Measurements from ENCODE around the gene MIPEP.

The MIPEP gene

DNA sequence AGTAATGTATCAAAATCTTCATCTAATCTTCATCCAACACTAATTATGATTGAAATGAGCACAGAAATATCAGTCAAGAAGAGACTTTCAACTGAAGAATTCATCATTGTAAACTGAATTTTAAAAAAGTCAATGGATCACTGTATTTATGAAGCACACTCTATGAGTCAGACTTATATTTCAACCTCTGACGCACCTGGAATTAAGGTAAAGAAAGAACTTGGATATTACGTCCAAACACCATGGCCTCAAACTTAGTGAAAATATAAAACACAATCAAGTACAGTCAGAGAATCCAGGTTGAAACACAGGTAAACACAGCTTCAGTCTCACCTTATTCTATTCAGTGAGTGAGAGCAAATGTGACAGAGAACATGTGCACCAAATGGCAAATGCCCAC is 39.5 kb downstream of the MIPEP start:
- TF ChIP-seq, protein P1, sequence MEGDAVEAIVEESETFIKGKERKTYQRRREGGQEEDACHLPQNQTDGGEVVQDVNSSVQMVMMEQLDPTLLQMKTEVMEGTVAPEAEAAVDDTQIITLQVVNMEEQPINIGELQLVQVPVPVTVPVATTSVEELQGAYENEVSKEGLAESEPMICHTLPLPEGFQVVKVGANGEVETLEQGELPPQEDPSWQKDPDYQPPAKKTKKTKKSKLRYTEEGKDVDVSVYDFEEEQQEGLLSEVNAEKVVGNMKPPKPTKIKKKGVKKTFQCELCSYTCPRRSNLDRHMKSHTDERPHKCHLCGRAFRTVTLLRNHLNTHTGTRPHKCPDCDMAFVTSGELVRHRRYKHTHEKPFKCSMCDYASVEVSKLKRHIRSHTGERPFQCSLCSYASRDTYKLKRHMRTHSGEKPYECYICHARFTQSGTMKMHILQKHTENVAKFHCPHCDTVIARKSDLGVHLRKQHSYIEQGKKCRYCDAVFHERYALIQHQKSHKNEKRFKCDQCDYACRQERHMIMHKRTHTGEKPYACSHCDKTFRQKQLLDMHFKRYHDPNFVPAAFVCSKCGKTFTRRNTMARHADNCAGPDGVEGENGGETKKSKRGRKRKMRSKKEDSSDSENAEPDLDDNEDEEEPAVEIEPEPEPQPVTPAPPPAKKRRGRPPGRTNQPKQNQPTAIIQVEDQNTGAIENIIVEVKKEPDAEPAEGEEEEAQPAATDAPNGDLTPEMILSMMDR (conservative IDR thresholded peaks at IDR 0.05; ENCODE audit: low read depth, low read length): no peak
- H3K4me3 ChIP-seq (ENCODE audit: low read length): no peak overlapping the region
- no peak for DNase-seq (ENCODE audit: low read depth)

- no peak for DNase-seq (ENCODE audit: low read depth)
- TF ChIP-seq, protein P1 (conservative IDR thresholded peaks at IDR 0.05; ENCODE audit: low read depth, low read length): no peak
- no peak overlapping the region for H3K4me3 ChIP-seq (ENCODE audit: low read length)
Observed at GRCh38 chr13:23848646-23849141, 40.5 kb downstream of the MIPEP start.

DNA sequence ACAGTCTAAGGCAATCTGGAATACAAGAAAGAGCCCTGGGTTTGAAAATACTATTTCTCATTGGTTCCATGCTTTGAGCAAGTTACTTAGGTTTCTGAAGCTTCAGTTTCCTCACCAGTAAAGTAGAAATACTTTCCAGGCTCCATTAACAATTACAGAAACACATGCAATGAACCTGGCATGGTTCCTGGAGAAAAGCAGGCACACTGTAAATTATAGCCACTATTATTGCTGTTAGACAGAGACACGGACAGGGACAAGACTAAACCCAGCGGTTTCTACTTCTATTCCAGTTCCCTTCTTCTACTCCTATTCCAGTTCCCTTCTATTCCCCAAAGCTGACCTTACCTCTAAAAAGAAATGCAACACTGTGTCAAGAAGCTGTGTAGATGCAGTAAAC is 41.2 kb downstream of the MIPEP start:
- no peak for DNase-seq (ENCODE audit: low read depth)
- TF ChIP-seq, protein P1 (conservative IDR thresholded peaks at IDR 0.05; ENCODE audit: low read depth, low read length): no peak

DNA sequence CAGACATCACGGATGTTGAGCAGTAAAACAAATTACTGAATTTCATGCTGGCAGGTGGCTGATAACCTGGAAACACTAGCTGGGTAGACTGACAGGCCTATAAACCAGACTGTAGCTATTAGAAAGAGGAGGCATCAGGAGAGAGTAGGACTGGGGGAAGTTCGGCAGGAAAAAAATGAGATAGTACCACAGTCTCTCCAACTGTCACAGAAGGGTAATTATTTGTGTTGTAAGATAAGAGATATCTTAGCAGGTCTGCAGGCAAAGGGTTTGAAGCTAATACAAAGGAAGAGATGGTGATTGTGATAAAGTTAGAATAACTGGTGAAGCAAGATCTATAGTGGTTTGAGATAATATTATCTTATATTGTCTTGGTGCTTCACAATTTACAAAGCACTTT is 41.7 kb downstream of the MIPEP start:
- no peak for DNase-seq (ENCODE audit: low read depth)
- TF ChIP-seq, protein P1 (conservative IDR thresholded peaks at IDR 0.05; ENCODE audit: low read depth, low read length): no peak
- no peak overlapping the region for H3K4me3 ChIP-seq (ENCODE audit: low read length)

More for the DNA sequence above, 41.2 kb downstream of the MIPEP start:
- no peak overlapping the region for H3K4me3 ChIP-seq (ENCODE audit: low read length)

- TF ChIP-seq, protein P1 (conservative IDR thresholded peaks at IDR 0.05; ENCODE audit: low read depth, low read length): no peak
- no peak for DNase-seq (ENCODE audit: low read depth)
- no peak overlapping the region for H3K4me3 ChIP-seq (ENCODE audit: low read length)
Observed at GRCh38 chr13:23845105-23845725, 44.0 kb downstream of the MIPEP start.

DNA sequence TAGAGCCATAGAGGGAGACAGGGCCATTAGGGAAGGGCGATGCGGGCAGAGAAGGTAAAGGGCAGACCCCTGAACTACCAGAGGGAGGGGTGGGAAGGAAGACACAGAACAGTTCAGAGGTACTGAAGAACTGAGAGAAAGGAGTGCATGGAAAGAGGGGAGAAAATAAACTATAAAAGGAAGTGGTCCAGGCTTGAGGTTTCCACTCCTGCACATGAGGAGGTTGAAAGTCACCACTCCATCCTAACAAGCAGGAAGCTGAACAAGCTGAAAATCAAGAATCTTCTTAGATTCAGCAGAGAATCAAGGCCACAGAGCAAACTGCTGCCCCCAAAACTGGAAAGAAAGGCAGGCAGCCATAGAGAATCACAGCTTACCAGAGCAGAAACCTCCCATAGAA is 45.1 kb downstream of the MIPEP start:
- DNase-seq (ENCODE audit: low read depth): no peak
- TF ChIP-seq, protein P1 (conservative IDR thresholded peaks at IDR 0.05; ENCODE audit: low read depth, low read length): no peak
- no peak overlapping the region for H3K4me3 ChIP-seq (ENCODE audit: low read length)

- H3K4me3 ChIP-seq (ENCODE audit: low read length): no peak overlapping the region
- TF ChIP-seq, protein P1 (conservative IDR thresholded peaks at IDR 0.05; ENCODE audit: low read depth, low read length): no peak
- no peak for DNase-seq (ENCODE audit: low read depth)
Observed at GRCh38 chr13:23843436-23843835, 45.8 kb downstream of the MIPEP start.
